AG09309 (cell line): ENCODE measurements around the gene CRACR2B.

Experiments
- DNase-seq: peaks from one replicate; pipeline ENCODE4 v3.0.0-alpha.2; 2010; ENCODE audit warnings: low read depth
- H3K4me3 ChIP-seq: 2 replicates; pipeline ENCODE4 v1.5.1; 2011; ENCODE audit warnings: mild to moderate bottlenecking, low read depth, low read length, moderate library complexity; ENCODE audit not compliant: control insufficient read depth
- TF ChIP-seq, protein P1 (sequence below): IDR thresholded peaks from 2 replicates; pipeline ENCODE4 v1.5.1; 2011; ENCODE audit warnings: mild to moderate bottlenecking, low read depth, low read length, inconsistent platforms; ENCODE audit not compliant: insufficient read depth, control insufficient read depth; ENCODE audit errors: missing control alignments

The CRACR2B gene

GRCh38 chr11:790721-791564 lies 36.8 kb upstream of the CRACR2B start:
- TF ChIP-seq, protein P1, sequence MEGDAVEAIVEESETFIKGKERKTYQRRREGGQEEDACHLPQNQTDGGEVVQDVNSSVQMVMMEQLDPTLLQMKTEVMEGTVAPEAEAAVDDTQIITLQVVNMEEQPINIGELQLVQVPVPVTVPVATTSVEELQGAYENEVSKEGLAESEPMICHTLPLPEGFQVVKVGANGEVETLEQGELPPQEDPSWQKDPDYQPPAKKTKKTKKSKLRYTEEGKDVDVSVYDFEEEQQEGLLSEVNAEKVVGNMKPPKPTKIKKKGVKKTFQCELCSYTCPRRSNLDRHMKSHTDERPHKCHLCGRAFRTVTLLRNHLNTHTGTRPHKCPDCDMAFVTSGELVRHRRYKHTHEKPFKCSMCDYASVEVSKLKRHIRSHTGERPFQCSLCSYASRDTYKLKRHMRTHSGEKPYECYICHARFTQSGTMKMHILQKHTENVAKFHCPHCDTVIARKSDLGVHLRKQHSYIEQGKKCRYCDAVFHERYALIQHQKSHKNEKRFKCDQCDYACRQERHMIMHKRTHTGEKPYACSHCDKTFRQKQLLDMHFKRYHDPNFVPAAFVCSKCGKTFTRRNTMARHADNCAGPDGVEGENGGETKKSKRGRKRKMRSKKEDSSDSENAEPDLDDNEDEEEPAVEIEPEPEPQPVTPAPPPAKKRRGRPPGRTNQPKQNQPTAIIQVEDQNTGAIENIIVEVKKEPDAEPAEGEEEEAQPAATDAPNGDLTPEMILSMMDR = no peak
- DNase-seq = no peak
- H3K4me3 ChIP-seq = no peak overlapping the region

- no peak overlapping the region for H3K4me3 ChIP-seq
- no peak for DNase-seq
- TF ChIP-seq, protein P1 = no peak
Observed at GRCh38 chr11:791658-792534, 35.8 kb upstream of the CRACR2B start.

DNA sequence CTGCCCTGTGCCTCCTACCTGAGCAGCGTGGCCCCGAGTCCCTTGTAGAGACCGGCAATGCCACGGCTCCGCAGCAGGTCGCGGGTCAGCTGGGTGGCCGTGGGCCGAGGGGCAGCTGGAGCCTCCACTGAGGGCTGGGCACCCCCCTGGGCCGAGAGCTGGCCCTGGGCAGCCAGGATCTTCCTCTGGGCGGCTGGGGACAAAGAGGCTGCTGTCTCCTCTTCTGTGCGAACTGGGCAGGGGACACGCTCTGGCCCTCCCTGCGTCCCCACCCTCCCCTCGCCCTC lies 35.2 kb upstream of the CRACR2B start:
- DNase-seq = no peak
- TF ChIP-seq, protein P1 = no peak
- no peak overlapping the region for H3K4me3 ChIP-seq

DNA sequence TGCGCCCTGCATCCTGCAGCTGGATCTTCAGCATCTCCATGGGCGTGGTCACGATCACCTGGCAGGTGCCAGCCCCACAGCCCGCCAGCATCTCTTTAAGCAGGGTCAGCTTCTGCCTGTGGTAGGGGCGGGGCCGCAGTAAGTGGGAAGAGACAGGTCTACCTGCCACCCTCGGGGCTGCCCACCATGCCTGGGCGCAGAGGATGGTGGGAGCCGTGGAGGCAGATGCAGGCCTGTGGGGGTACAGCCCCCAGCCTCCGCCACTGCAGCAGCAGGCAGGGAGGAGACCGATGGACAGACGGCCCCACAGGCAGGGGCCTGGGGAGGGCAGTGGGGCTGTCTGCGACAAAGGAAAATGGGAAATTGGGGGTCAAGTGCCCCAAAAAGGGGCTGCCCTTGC lies 34.8 kb upstream of the CRACR2B start:
- TF ChIP-seq, protein P1 = no peak
- DNase-seq = no peak
- H3K4me3 ChIP-seq = no peak overlapping the region

GRCh38 chr11:793556-793955 lies 34.2 kb upstream of the CRACR2B start:
- no peak for DNase-seq
- TF ChIP-seq, protein P1 = no peak
- H3K4me3 ChIP-seq = no peak overlapping the region

DNA sequence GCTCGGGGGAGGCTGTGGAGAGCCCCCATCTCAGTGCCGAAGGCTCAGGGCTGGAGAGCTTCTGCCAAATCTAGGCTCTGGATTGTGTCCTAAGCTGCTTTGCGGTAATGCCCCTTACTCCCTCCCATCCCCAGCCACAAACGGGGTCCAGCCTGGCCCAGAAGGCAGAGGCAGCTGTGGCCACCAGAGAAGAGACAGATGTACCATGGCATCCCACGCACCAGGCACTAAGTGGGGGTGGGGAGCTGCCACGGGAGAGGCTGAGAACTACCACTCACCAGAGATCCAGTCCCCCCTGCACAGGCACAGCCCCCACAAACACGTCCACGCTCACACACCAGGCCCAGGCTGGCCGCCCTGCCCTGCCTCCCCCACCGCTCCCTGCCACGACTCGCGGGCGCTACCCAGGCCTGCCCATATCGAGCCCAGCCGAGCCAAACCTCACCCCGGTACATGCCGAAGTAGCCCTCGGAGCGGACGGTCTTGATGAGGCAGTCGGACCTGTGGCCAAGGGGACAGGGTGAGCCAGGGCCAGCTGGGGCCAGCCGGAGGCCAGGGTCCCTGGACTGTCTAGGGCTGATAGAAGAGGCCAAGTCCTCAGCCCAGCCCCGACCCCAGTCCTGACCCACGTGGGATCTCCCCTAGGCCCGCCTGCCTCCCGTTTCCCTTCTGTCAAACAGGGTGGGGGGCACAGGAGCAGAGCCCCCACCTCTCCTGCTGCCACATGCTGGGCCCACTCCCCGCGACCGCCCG lies 33.5 kb upstream of the CRACR2B start:
- no peak for DNase-seq
- TF ChIP-seq, protein P1 = no peak
- H3K4me3 ChIP-seq = no peak overlapping the region
